NCI-H510A (cell line): ENCODE measurements around the gene TGFBR2.

Experiments used
- DNase-seq: peaks from one replicate; lab custom pipeline; 2025; lab: John Stamatoyannopoulos, UW

TGFBR2 gene

DNA sequence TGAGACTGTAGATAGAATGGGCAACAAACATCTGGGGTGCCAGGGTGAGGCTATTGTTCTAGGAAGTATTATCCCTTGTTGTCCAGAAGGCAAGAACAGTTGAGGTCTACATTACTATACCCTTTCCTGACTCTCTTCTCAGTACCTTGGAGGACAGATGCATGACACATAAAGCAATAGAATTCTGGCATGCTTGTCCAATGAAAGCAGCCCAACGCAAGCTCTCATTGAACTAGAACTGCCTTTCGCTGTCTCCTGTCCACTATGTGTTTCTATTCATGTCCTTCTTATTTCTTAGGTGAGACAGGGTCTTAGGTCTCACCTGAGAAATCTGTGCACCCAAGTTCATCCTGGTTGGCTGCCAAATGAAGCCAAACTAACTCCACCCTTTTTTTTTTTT, 68.6 kb downstream of the TGFBR2 start:
- DNase-seq, result no peak

DNA sequence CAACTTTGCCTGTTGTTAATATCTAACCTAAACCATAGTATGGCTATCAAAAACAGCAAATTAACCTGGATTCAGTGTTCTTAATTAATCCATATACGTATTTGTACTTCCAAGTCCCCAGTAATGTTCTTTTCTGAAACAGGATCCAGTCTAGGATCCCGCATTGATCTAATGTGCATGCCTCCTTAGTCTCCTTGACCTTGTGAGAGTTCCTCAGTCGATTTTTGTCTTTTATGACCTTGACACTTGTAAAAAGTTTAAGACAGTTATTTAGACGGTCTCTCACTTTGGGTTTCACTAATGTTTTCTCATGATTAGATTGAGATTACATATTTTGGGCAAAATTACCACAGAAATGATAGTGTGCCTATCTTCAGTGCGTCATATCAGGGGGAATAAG, 69.4 kb downstream of the TGFBR2 start:
- DNase-seq, result no peak

DNA sequence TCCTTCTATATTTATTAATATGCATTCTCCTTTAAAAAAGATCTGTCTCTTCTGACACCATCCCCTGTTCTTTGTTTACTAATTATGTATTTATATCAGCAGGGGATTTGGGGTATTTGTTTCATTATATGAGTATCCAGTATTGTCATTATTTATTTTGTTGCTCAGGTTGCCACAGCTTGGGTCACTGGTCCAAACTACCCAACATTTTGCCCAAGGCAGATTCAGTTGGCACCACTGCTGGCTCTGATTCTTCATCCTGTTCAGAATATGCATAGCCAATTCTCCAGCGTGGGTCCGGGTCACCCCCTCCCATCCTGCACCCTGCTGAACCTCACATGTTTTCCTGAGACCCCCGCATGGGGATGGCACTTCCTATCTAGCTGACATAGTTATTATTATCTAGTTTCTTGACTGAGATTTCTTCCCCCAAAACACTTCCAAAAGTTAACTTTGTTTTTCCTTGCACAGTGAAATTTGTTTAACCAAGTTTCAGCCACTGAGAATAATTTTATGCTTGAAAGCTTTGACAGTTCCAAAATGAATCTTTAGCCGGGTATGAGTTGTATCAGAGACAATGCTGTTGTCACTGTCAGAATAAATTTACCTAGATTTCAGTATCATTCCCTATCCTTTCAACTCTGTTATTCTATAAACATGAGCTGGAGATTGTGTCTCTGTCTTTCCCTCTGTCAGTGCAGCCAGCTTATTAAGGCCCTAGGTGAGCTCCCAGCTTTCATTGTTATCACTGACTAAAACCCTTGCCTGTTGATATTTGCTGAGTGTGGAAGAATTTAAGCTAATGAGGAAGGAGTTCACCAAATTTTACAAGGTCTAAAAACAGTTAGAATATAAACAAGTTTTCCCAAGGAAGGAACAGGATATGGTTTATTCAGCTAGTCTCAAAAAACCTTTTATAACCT, 70.3 kb downstream of the TGFBR2 start:
- DNase-seq, result no peak

DNA sequence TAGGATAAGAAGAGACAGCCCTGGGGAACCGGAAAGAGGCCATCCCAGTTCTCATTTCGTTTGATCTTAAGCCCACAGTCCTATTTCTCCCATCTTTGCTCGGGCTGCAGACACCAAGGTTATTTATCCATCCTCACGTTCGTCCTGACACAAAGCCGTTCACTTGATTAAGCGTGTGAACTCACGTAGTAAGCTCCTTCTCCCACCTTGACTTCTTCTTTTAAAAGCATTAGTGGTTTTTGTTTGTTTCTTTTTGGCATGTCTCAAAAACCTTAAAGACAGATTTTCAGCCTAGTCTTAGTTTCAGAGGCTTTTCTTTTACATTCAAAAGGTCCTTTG, 70.9 kb downstream of the TGFBR2 start:
- DNase-seq, result no peak

DNA sequence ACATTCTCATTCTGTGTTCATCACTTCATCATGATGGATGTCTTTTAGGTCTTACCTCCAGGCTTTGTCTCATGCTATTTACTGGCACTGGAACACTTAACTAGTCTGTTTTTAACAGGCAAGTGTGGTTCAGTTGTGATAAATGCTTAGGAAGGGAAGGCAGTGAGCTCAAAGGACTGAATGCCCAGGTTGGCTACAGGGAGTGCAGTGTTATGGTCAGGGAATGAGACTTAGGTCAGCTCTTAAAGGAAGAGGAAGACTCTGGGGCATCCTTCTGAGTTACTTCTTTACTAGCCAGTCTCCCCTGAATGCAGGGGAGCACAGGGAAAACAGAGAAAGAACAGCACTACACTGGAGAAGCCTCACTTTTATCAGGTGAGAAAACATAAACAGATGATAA, 72.6 kb downstream of the TGFBR2 start:
- DNase-seq, result no peak

DNA sequence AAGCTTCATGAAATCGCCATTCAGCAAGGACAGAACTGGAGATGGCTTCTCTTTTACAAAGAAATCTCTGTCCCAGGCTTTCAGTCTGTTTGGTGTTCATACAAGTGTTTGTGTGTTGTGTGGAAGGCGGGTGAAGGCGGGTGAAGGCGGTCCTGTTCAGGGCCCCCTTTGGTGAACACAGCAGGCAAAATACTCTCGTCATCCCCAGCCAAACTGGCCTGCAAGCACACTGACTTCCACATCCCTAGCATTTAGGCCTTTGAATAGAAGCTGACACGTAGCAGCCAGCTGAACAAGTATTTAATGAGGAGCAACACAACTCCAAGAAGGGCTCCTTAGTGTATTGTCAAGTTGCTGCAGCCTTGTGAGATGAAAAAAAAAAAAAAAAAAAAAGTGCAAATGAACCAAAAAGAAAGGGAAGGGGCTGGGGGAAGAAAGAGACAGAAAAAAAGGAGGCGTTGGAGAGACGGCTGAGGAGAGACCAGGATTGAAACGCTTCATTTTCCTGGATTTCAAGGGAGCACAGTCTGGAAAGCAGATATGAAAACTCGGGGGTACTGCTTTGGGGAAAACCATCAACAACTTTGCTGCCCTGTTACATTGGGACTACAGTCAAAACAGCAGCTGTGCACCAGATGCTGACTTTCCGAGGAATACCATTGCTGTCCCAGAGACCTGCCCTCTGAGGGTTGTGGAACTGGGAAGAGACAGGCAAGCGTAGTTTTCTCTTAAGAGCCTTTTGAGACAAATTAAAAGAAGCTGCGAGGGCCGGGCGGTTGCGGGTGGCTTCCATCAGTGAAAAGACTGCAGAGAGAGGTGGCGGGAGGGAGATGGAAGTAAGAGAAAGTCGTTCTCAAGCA, 74.6 kb downstream of the TGFBR2 start:
- DNase-seq, result no peak

DNA sequence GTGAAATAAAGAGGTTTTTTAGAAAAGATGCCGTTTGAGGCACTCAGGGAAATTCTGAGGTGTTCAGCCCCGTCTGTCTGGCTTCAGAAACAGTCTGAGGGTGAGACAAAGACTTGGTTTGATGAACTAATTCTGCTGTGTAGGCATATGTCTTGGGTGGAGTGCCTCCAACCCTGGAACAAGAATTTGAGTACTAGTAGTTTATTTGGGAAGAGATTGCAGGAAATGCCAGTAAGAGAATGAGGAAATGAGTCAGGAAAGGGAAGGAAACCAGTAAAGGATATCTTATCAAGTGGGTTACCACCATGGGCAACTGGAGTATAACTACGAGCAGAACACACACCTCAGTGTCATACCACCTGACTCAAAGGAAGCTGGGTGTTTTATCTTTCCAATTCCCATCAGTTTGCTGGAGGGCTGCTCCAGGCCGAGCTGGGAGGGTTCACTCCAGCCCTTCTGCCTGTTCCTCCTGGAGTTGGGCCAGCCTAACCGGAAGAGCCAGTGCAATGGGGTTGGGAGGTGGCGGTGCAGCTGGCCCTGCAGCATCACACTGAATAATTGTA, 75.3 kb downstream of the TGFBR2 start:
- DNase-seq, result no peak

DNA sequence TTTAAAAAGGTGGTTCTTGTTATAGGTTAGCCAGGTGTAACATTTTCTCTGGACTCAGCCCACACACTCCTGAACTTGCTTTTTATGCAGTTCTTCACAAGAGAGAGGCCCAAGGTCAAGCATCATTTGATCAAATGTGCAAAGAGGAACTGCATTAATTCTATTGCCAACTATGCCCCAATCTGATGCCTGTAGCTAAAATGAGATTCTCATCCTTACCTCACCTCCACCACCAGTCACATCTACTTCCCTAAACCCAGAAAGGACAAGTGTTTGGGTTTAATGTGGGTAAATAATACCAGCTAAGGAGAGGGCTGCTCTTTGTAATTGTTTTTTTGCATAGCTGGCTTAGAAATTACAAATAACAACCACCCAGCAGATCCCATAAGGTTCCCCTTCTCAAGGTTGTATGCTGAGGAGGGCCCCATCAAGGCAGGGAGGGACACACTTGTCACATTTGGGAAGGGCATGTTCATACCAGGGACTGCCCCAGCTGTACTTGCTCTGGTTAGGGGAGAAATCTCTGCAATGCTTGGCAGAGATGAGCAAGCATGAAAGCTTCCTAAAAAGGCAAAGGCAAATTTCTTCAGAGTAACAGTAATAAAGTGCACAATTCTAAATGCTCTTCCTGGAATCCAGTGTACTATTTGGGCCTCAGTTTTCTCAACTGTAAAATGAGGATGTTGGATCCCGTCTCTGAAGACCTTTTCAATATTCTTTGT, 76.2 kb downstream of the TGFBR2 start:
- no peak for DNase-seq

DNA sequence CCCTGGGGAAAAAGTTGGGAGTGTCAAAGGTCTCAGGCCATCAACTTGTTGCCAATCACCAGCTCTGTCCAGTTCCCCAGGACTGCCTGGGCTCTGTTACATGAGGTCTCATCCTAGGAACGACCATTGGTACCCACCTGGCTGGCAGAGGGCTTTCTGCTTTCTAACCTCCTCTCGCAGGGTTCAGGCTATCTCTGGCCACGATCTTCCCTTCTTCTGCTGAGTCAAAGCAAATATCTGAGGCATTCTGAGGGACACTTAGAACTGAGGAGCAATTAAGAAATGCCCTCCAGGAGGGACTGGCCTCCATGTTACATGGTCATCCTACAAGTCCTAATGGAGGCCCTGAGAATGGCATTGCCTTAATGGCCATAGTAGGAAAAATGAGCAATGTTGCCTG, 77.4 kb downstream of the TGFBR2 start:
- no peak for DNase-seq

DNA sequence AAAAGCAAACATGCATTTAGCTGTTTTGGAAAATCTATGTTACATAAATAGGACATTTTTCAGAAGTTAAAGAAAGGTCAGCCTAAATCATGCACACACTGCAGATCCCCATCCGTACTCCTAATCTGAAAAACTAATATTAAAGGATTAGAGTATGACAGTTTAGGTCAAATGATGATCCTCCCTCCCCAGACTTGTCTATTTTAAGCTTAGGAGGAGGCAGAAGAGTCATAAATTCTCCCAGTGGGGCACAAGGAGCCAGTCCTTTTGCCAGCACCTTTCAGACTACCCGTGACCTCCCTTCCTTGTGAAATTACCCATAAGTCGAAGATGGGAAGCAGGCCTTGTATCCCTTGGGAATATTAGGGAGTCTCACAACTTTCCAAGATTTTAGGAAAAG, 78.0 kb downstream of the TGFBR2 start:
- DNase-seq, result no peak

DNA sequence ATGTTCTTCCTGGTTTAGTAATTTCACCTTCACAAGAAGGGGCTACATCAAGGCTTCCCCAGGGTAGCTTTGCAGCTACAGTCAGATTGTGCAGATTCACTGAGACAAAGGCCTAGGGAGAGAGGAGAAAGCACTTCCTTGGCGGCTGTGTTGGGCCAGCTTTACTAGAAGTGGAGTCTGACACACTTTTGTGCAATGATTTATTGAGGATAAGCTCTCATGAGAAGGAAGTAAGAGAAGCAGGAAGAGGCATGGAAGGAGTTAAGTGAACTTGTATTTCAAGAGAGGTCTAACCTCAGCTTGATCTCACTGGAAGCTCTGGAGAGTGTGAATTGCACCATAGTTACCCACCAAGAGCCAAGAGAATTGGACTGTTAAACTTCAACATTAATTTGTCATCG, 78.9 kb downstream of the TGFBR2 start:
- DNase-seq, result no peak

DNA sequence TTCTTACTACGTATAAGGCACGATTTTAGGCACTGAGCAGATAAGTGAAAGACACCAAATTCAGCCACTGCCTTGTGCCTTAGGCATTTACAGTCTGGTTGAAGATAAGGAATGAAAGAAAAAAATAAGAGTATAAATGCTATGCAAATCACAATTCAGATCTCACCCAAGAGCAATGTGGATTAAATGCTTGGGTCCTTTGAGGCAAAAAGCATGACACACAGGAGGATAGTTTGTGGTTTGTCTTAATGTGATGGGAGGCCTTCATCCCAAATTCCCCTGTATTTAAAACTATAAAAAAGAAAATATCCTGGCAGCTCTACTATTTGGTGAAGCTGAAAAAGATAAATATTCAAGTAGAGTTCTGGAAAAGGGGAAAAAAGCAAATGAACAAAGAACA, 79.8 kb downstream of the TGFBR2 start:
- DNase-seq, result no peak

DNA sequence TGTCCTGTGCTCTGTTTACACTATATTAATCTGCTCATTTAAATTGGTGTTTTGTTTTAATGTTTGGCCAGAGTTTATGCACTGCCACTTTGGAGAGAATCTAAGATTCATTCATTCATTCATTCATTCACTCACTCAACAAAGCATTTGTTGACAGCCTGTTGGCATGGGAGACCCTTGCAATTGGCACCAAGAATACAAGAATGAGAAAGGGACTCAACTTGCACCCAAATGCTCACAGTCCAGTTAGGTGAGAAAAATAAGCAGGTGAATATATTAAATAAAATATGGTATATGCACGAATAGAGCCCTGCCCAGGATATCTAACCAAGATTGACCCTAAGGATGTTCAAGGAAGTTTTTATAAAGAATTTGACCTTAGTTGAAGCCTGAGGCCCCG, 80.4 kb downstream of the TGFBR2 start:
- no peak for DNase-seq

DNA sequence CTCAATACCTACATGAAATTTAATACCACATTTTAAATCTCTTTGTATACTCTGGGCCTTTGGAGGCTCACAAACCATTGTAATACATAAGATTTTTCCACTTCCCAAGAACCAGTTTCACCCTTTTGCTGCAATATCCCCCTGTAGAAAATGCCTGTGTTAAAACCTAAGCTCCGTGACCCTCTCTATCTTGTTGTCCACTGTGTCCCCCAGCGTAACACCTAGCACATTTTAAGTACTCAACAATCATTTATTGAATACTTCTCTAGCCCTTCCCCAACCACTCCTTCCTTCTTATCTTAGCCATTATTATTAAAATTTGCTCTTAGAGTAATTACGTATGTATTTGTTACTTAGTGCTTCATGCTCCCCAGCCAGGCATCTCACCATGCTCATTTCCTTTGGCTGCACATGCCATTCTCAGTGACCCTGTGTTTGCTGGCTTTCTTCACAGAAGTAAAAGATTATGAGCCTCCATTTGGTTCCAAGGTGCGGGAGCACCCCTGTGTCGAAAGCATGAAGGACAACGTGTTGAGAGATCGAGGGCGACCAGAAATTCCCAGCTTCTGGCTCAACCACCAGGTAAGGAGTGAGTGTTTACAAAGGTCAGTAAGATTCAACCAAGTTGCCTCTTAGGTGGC, 81.6 kb downstream of the TGFBR2 start:
- no peak for DNase-seq

DNA sequence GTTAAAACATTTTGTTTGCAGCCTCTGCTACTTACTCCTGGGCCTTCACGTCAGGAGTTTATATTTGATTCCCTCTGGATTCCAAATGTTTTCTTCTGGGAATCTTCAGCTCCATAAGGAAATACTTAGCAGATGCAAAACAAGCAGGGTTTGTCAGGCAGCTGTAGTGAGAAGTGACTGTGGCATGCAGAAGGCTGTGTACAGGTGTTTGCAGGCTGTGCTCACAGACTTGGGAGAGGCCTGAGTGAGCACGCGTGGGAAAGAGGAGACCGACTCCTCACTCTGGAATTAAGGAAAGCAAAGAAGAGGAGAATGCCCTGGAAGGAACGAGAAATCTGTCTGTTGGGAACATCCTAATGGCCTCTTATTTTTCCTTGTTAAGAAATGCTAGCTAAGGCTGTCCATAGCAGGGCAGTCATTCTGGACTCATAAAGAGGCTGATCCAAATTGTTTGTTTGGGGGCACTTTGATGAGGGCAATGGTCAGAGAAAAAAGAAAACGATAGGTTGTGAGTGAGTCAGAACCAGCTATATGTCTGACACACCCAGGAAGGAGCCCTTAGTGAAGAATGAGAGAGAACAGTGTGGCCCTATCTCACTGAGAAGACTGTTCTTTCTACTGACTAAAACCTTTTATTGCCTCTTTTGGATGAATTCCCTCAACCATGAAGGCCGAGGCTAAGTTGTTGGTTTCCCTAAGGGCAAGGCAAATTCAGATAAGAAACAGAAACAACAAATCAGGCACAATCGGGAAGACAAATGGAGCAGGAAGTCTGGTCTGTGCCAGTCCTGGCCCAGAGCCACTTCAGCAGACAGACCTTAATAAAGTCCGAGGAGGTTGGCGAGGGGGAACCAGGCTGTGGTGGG, 82.6 kb downstream of the TGFBR2 start:
- no peak for DNase-seq

DNA sequence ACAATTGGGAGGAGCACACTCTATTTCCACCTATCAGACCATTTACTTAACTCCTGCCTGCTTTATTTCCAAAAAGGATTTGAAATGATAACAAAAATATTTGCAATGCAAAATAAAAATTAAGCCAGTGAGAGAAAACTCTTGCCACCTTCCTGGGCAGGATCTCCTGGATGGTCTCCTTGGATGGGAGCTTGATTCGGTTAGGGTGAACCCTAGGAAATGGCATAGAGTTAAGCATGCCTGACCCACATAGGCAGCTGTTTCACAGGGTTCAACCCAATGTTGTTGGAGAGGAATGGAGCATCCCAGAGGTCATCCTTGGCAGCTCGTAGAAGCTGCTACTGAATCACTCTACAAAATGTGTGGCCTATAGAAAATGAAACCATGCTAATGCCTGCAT, 83.8 kb downstream of the TGFBR2 start:
- DNase-seq, result no peak

DNA sequence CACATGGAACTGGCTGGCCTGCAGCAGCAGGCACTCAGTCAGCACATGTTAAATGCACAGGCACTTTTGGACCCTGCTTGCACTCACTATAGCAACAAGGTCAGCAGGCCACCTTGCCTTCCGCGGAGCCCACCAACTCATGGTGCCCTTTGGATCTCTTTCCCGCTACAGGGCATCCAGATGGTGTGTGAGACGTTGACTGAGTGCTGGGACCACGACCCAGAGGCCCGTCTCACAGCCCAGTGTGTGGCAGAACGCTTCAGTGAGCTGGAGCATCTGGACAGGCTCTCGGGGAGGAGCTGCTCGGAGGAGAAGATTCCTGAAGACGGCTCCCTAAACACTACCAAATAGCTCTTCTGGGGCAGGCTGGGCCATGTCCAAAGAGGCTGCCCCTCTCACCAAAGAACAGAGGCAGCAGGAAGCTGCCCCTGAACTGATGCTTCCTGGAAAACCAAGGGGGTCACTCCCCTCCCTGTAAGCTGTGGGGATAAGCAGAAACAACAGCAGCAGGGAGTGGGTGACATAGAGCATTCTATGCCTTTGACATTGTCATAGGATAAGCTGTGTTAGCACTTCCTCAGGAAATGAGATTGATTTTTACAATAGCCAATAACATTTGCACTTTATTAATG, 85.0 kb downstream of the TGFBR2 start:
- no peak for DNase-seq

DNA sequence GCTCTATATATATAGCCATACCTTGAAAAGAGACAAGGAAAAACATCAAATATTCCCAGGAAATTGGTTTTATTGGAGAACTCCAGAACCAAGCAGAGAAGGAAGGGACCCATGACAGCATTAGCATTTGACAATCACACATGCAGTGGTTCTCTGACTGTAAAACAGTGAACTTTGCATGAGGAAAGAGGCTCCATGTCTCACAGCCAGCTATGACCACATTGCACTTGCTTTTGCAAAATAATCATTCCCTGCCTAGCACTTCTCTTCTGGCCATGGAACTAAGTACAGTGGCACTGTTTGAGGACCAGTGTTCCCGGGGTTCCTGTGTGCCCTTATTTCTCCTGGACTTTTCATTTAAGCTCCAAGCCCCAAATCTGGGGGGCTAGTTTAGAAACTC, 85.5 kb downstream of the TGFBR2 start:
- no peak for DNase-seq

DNA sequence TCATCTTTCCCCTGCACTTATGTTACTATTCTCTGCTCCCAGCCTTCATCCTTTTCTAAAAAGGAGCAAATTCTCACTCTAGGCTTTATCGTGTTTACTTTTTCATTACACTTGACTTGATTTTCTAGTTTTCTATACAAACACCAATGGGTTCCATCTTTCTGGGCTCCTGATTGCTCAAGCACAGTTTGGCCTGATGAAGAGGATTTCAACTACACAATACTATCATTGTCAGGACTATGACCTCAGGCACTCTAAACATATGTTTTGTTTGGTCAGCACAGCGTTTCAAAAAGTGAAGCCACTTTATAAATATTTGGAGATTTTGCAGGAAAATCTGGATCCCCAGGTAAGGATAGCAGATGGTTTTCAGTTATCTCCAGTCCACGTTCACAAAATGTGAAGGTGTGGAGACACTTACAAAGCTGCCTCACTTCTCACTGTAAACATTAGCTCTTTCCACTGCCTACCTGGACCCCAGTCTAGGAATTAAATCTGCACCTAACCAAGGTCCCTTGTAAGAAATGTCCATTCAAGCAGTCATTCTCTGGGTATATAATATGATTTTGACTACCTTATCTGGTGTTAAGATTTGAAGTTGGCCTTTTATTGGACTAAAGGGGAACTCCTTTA, 86.2 kb downstream of the TGFBR2 start:
- DNase-seq, result no peak
